ENCODE measurements around the gene BARHL1. TPM values are rescaled to one million over a fixed set of nuclear protein-coding genes. Genes with fewer than 3 reads are reported as not detected.

BARHL1 gene
- polyA plus RNA-seq, 1 of the 3 experiments (the other 2 are of a cell fraction): not detected

GRCh38 chr9:132557159-132557558 is 25.2 kb upstream of the BARHL1 start:
- no peaks in the 10 kb centered on the region for H3K79me2 ChIP-seq (ENCODE audit: insufficient read depth)
- TF ChIP-seq GATA2 (CRISPR knock-in tag; IDR thresholded peaks at IDR 0.05) (no peak), IRF3 (IDR thresholded peaks at IDR 0.05; ENCODE audit: low read depth, low read length) (no peak), MXI1 (IDR thresholded peaks at IDR 0.05; ENCODE audit: low read depth, low read length) (no peak), FOSL2 (IDR thresholded peaks at IDR 0.05; ENCODE audit: borderline replicate concordance, low read depth) (no peak), CHD2 (IDR thresholded peaks at IDR 0.05; ENCODE audit: low read length, partially characterized antibody) (no peak), FOXJ3 (CRISPR knock-in tag; IDR thresholded peaks at IDR 0.05) (no peak), TEAD4 (IDR thresholded peaks at IDR 0.05; ENCODE audit: borderline replicate concordance, insufficient read depth) (no peak), MEF2A (IDR thresholded peaks at IDR 0.05; ENCODE audit: borderline replicate concordance, low read depth) (no peak), JUND (IDR thresholded peaks at IDR 0.05) (no peak), ZBTB33 (IDR thresholded peaks at IDR 0.05; ENCODE audit: borderline replicate concordance, low read depth) (no peak), ELF1 (IDR thresholded peaks at IDR 0.05) (no peak), SIN3A (IDR thresholded peaks at IDR 0.05; ENCODE audit: borderline replicate concordance, low read depth, low read length) (no peak), RXRA (IDR thresholded peaks at IDR 0.05; ENCODE audit: borderline replicate concordance, low read depth) (no peak), MAX (IDR thresholded peaks at IDR 0.05; ENCODE audit: low read depth) (no peak), CTCF (IDR thresholded peaks at IDR 0.05) (no peak), YY1 (IDR thresholded peaks at IDR 0.05; ENCODE audit: low read depth) (no peak), GABPA (IDR thresholded peaks at IDR 0.05; ENCODE audit: low read depth) (no peak), NRF1 (IDR thresholded peaks at IDR 0.05; ENCODE audit: low read depth, low read length) (no peak), EZH2phosphoT487 (IDR thresholded peaks at IDR 0.05; ENCODE audit: borderline replicate concordance, low read depth) (no peak), TCF12 (IDR thresholded peaks at IDR 0.05) (no peak)
- no peaks in the 10 kb centered on the region for H3K9me3 ChIP-seq
- no peaks in the 10 kb centered on the region for H3K9me2 ChIP-seq
- no peak overlapping the region for H3K27ac ChIP-seq (ENCODE audit: low read depth in 2 of 2, low read length in 1 of 2)
- no peak overlapping the region for H3K4me3 ChIP-seq (ENCODE audit: low read depth in 2 of 2, low read length in 1 of 2)
- DNase-seq: no peak
- H4K20me1 ChIP-seq (ENCODE audit: insufficient read depth): no peaks in the 10 kb centered on the region
- whole genome bisulfite sequencing (ENCODE audit: low lambda C conversion rate): 70% methylated on average over 9 of the region's 15 CpGs
- H3K4me2 ChIP-seq: no peak overlapping the region
- H3K4me1 ChIP-seq (ENCODE audit: control insufficient read depth in 1 of 2, insufficient read depth in 2 of 2, low read depth in 1 of 2, low read length in 1 of 2): peaks cover 0 to 17% of the 10 kb centered on the region in 2 experiments; a peak in 1 of 4 replicates
- ChIA-PET CTCF (interaction anchor here (0.6 to 2.7 kb wide), 3 partner anchors 10 to 148 kb away, joined by 3 to 11 read pairs (median 9); no protein-coding TSS in a partner anchor), POLR2A (no interaction called here)
- no peaks in the 10 kb centered on the region for H3K36me3 ChIP-seq (replicated peaks in 1 of 2; ENCODE audit: control insufficient read depth in 1 of 2, insufficient read depth in 2 of 2, low read length in 1 of 2)
- no peak overlapping the region for H3K9ac ChIP-seq
- no peaks in the 10 kb centered on the region; the same call in 1 of the 2 replicates for H3K27me3 ChIP-seq (ENCODE audit: insufficient read depth)
- H2AFZ ChIP-seq (ENCODE audit: low read depth): no peak overlapping the region
- no peaks in the 10 kb centered on the region for H3F3A ChIP-seq (replicated peaks; ENCODE audit: insufficient read depth)

Data from SK-N-SH (cell line).